ENCODE results near the gene MARCHF11.

DNA sequence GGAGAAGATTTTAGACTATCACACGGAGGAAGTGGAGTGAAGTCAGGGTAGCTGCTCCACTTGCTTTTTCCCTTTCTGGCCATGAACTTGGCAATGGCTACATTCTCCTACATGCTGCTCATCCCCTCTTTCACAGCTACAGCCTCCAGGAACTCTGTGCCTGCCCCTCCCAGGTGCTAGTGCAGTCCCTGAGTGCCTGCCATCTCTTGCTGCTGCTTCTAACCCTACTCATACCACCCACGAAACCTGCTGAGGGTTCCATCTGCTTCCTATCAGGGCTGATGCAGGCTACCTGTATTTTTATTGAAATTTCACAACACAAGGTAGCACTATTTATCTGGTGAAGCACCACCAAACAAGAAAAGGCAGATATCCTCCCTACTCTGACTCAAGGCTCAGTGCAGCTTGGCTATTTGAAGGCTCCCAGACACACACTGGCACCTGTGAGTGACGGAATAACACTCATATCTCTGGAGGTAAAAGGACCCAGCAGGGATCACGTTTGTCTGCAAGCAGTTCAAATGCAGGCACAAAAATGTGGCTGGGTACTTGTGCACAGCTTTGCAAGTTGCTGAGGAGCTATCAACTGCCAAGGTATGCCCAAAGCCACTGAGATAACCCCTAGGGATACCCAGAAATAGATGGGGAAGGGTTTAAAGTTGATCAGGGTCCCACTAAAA lies 51.6 kb downstream of the MARCHF11 start:
- TF ChIP-seq EZH2 (optimal IDR thresholded peaks at IDR 0.05; ENCODE audit: low read depth, low read length) (no peak), CTCF (IDR thresholded peaks at IDR 0.05; ENCODE audit: low read length) (no peak)

Data from MM.1S (cell line).